CD4-positive, alpha-beta T cell (primary cell): ENCODE data around the gene TCAF2. TPM values are rescaled to one million over a fixed set of nuclear protein-coding genes. Genes with fewer than 3 reads are reported as not detected.
A peak's percentile ranks its signal among the peaks of the same experiment; 100 is the strongest.
"Not testable (repeated sequence)": the region's sequence is repeated elsewhere in the genome, so short reads cannot be mapped to it uniquely, and the experiment has no call there.

Experiments used
- ATAC-seq: fragments of 200-7000 bp; cut with Tn5 transposase; one replicate; pipeline ENCODE4 v1.10.0; 2022; ENCODE audit warnings: mild to moderate bottlenecking; ENCODE audit not compliant: poor library complexity
- CTCF ChIA-PET: fragments of 350-600 bp; sonication (Branson Sonifier 250); formaldehyde crosslinking; loops from one replicate; lab custom pipeline; 2021; ENCODE audit warnings: antibody characterized with exemption, inconsistent platforms; lab: Charles Lee
- POLR2A ChIA-PET: fragments of 350-600 bp; sonication (Branson Sonifier 250); formaldehyde crosslinking; loops from one replicate; lab custom pipeline; 2021; ENCODE audit warnings: antibody characterized with exemption, inconsistent platforms; lab: Charles Lee
- DNase-seq, 14 experiments: peaks; one replicate each; pipeline ENCODE4 v3.0.0-alpha.2; 2013 to 2020; ENCODE audit warnings: mixed read lengths in 2 of 14
- H3K27ac ChIP-seq, 2 donors: one replicate each; pipeline versions ENCODE4 v1.5.1 to v1.7.0; 2013; ENCODE audit warnings: low read length in 2 of 2, low read depth in 1 of 2, mild to moderate bottlenecking in 1 of 2
- H3K27me3 ChIP-seq, 2 experiments: 1 replicate in 1 of 2; 2 replicates in 1 of 2; pipeline versions ENCODE4 v1.6.1 to v1.7.0; 2013; ENCODE audit warnings: low read length in 2 of 2, control low read depth in 1 of 2, mild to moderate bottlenecking in 1 of 2, moderate library complexity in 1 of 2; ENCODE audit not compliant: insufficient read depth in 2 of 2, control insufficient read depth in 1 of 2
- H3K36me3 ChIP-seq: one replicate; pipeline ENCODE4 v1.6.1; 2013; ENCODE audit warnings: low read length, control low read depth; ENCODE audit not compliant: insufficient read depth
- H3K4me1 ChIP-seq: one replicate; pipeline ENCODE4 v1.6.1; 2013; ENCODE audit warnings: low read length, control low read depth; ENCODE audit not compliant: insufficient read depth
- H3K4me3 ChIP-seq: one replicate; pipeline ENCODE4 v1.5.1; 2013; ENCODE audit warnings: mild to moderate bottlenecking, low read length, moderate library complexity
- H3K9me3 ChIP-seq, 2 experiments: 1 replicate in 1 of 2; 2 replicates in 1 of 2; pipeline versions ENCODE4 v1.6.1 to v1.7.0; 2013; ENCODE audit warnings: low read length in 2 of 2, mild to moderate bottlenecking in 2 of 2, control low read depth in 1 of 2, moderate library complexity in 1 of 2; ENCODE audit not compliant: control insufficient read depth in 1 of 2, insufficient read depth in 1 of 2
- H3K27ac Mint-ChIP-seq: one replicate; pipeline ENCODE4 v1.8.0; 2020; ENCODE audit warnings: mixed read lengths
- H3K27me3 Mint-ChIP-seq: one replicate; pipeline ENCODE4 v1.8.0; 2021; ENCODE audit warnings: mixed read lengths
- H3K36me3 Mint-ChIP-seq: one replicate; pipeline ENCODE4 v1.8.0; 2021; ENCODE audit warnings: low read depth, mixed read lengths
- H3K4me1 Mint-ChIP-seq: one replicate; pipeline ENCODE4 v1.8.0; 2021; ENCODE audit warnings: low read depth, mixed read lengths
- H3K4me3 Mint-ChIP-seq: one replicate; pipeline ENCODE4 v1.8.0; 2020; ENCODE audit warnings: mild to moderate bottlenecking, mixed read lengths
- H3K9me3 Mint-ChIP-seq: one replicate; pipeline ENCODE4 v1.8.0; 2020; ENCODE audit warnings: mixed read lengths
- intact Hi-C, 2 experiments: fragments of 100-400 bp; cut with DNase I in 1 of 2; cut with micrococcal nuclease in 1 of 2; formaldehyde crosslinking; loops; one replicate each; pipeline versions ENCODE4 v1.15.1 to v1.9.0; 2023 to 2025; cut with DNase I, micrococcal nuclease
- total RNA-seq, 174 experiments: library from RNA in 2 of 174; stranded (reverse) in 2 of 174; gene quantifications; one replicate each; pipeline ENCODE4 v1.2.3 and lab custom pipeline; 2021 to 2026

TCAF2 gene
- total RNA-seq, 2 experiments from 2014 or later = 29.6 to 30.2 TPM

GRCh38 chr7:143615545-143615944 lies 5.2 kb upstream of the TCAF2 start:
- H3K9me3 Mint-ChIP-seq, intact Hi-C loops, H3K27me3 ChIP-seq, ATAC-seq, H3K27ac ChIP-seq, H3K27ac Mint-ChIP-seq, H3K36me3 Mint-ChIP-seq, H3K4me3 Mint-ChIP-seq, H3K4me1 ChIP-seq, H3K36me3 ChIP-seq, H3K9me3 ChIP-seq, DNase-seq, POLR2A ChIA-PET, H3K4me1 Mint-ChIP-seq, H3K27me3 Mint-ChIP-seq, H3K4me3 ChIP-seq: not testable (repeated sequence)
- CTCF ChIA-PET = interaction anchor here (0.7 kb wide), 1 partner anchor 612 kb away, joined by 3 read pairs; no protein-coding TSS in a partner anchor

DNA sequence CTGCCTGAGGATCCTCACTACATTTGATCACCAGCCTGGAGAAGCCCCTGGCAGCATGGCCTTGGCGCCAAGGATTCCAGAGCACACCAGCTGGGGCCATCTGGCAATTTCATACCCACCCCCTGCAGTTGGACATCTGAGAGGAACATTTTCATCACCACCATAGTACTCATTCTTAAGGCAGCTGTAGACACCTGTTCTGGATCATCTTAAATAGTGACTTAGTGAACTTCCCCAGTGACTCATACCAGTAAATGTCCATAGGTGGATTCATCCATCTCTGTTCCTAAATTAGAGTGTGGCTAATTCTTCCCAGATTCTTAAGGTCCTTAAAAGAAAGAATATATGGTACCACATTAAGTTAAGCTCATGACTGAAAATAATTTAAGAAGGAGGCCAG lies 3.6 kb upstream of the TCAF2 start:
- H3K4me1 Mint-ChIP-seq, H3K36me3 ChIP-seq, H3K4me1 ChIP-seq, H3K27ac ChIP-seq, H3K27me3 ChIP-seq, ATAC-seq, intact Hi-C loops, H3K27ac Mint-ChIP-seq, POLR2A ChIA-PET, CTCF ChIA-PET, H3K9me3 ChIP-seq, H3K27me3 Mint-ChIP-seq, H3K4me3 ChIP-seq, H3K4me3 Mint-ChIP-seq, H3K9me3 Mint-ChIP-seq, H3K36me3 Mint-ChIP-seq, DNase-seq: not testable (repeated sequence)

DNA sequence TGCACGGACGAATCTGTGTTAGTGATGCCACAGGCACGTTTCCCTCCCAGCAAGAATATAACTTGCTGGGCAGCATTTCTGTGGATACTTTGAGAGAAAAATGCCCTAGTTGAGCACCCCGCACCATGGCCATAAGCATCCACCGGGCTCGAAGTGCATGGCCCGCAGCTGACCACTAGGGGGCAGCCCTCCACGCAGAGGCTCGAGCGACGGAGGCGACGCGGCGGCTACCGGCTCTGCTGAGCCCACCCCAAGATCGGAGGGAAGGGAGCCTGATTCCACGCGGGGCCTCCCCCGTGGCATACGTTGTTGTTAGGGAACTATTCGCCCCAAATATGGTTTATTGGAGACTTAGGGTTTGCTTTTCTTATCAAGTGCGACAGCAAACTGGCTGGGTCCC lies 716 bp upstream of the TCAF2 start:
- H3K27me3 Mint-ChIP-seq, H3K4me1 ChIP-seq, H3K9me3 Mint-ChIP-seq, H3K36me3 ChIP-seq, H3K27me3 ChIP-seq, H3K4me3 ChIP-seq, H3K27ac Mint-ChIP-seq, H3K4me1 Mint-ChIP-seq, H3K36me3 Mint-ChIP-seq, POLR2A ChIA-PET, H3K4me3 Mint-ChIP-seq, CTCF ChIA-PET, H3K27ac ChIP-seq, H3K9me3 ChIP-seq, intact Hi-C loops: not testable (repeated sequence)
- peak in 4 of 14 experiments; percentile 59 to 71 (median 64) for DNase-seq
- ATAC-seq = peak; percentile 22

DNA sequence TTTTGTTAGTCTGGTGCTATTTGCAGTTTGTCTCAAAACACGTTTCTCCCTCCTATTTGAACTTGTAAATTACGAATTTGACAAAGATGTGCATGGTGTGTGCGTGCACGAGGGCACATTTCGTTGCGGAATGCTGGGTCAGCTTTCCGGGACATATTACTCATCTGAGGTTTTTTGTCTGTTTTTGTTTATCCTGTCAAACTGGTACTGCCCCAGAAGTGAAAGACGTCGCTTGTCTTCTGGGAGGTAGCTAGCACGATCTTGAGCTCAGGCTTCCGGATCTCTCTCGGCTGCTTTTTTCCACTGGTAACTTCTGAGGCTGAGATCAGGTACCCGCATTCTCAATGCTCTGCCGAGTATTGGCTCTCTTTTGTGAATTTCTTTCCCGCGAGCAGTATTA lies 401 bp downstream of the TCAF2 start:
- ATAC-seq = peak; percentile 46
- intact Hi-C loops, H3K4me3 ChIP-seq, H3K27ac ChIP-seq, H3K36me3 Mint-ChIP-seq, CTCF ChIA-PET, H3K9me3 Mint-ChIP-seq, H3K27me3 ChIP-seq, H3K27me3 Mint-ChIP-seq, H3K36me3 ChIP-seq, DNase-seq, H3K9me3 ChIP-seq, H3K4me1 Mint-ChIP-seq, POLR2A ChIA-PET, H3K4me1 ChIP-seq: not testable (repeated sequence)
- Mint-ChIP-seq H3K4me3 (peak overlapping the region; percentile 81), H3K27ac (peak overlapping the region; percentile 78)

- peak; percentile 43 for ATAC-seq
- H3K4me3 Mint-ChIP-seq, H3K27me3 Mint-ChIP-seq, H3K4me1 ChIP-seq, DNase-seq, H3K4me1 Mint-ChIP-seq, H3K9me3 ChIP-seq, POLR2A ChIA-PET, H3K36me3 ChIP-seq, H3K9me3 Mint-ChIP-seq, CTCF ChIA-PET, H3K4me3 ChIP-seq, intact Hi-C loops, H3K36me3 Mint-ChIP-seq, H3K27me3 ChIP-seq, H3K27ac Mint-ChIP-seq, H3K27ac ChIP-seq: not testable (repeated sequence)
These were observed 1.4 kb downstream of the TCAF2 start for GRCh38 chr7:143622130-143622529.

DNA sequence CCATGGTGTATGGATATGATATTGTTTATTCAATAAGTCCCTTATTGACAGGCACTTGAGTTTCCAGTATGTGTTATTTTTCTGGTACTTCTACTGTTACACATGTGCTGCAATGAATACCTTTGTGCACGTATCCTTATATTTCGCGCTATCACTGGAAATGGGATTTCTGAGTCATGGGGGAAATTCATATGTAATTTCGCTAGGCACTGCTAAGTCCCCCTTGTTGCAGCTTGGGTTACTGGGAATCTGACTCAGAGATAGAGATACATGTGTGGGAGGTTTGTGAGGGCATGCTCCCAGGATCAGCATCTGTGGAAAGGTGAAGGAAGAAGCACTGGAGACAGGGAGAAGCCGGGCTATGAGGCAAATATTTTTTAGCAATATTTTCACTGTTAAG lies 9.9 kb downstream of the TCAF2 start:
- H3K27ac ChIP-seq, DNase-seq, H3K9me3 ChIP-seq, ATAC-seq, H3K4me3 Mint-ChIP-seq, H3K27me3 Mint-ChIP-seq, H3K4me3 ChIP-seq, H3K36me3 Mint-ChIP-seq, POLR2A ChIA-PET, H3K4me1 Mint-ChIP-seq, H3K27me3 ChIP-seq, H3K4me1 ChIP-seq, H3K36me3 ChIP-seq, H3K27ac Mint-ChIP-seq, CTCF ChIA-PET, H3K9me3 Mint-ChIP-seq, intact Hi-C loops: not testable (repeated sequence)

DNA sequence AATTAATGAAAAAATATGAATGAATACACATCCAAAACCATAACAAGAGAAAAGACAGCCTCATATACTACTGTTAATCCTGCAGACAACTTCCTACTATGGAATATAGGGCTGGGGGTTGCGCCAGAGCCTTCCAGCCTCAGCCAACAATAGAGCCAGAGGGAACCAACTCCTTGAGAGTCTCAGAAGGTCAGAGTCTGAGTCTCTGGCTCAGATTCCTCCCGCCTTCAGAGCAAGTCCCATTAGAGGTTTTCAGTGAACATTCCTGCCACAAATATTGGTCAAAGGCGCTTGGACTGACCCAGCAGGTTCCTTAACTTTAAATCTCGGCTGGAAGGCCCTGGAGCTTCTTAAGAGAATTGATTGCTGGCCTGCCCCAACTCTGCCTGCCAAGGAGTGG lies 11.7 kb downstream of the TCAF2 start:
- DNase-seq, POLR2A ChIA-PET, H3K9me3 ChIP-seq, CTCF ChIA-PET, H3K4me3 Mint-ChIP-seq, H3K36me3 Mint-ChIP-seq, H3K27ac Mint-ChIP-seq, intact Hi-C loops, H3K9me3 Mint-ChIP-seq, H3K27me3 Mint-ChIP-seq, H3K4me3 ChIP-seq, H3K27me3 ChIP-seq, H3K27ac ChIP-seq, H3K4me1 Mint-ChIP-seq, H3K4me1 ChIP-seq, ATAC-seq, H3K36me3 ChIP-seq: not testable (repeated sequence)
